RWPE1 (cell line): ENCODE measurements around the gene PROSER3.

ENCODE experiments used
- CTCF ChIA-PET: fragments of 350-600 bp; sonication (Branson Sonifier 250); formaldehyde crosslinking; extraction: SDS; loops from one replicate; lab custom pipeline; 2021; lab: Yijun Ruan, JAX
- POLR2A ChIA-PET: fragments of 400-600 bp; formaldehyde crosslinking; extraction: SDS; loops from one replicate; lab custom pipeline; 2020; ENCODE audit warnings: antibody characterized with exemption; ENCODE audit not compliant: low non-redundant PET; lab: Yijun Ruan, JAX
- DNase-seq: peaks from one replicate; pipeline ENCODE4 v3.0.0; 2012; ENCODE audit warnings: low spot score
- H3K27ac ChIP-seq: fragments of 450-650 bp; 2 replicates; pipeline ENCODE4 v1.5.1; 2017
- CTCF ChIP-seq: fragments of 450-650 bp; conservative IDR thresholded peaks from 2 replicates; pipeline ENCODE4 v1.5.1; 2017; ENCODE audit warnings: low read depth, mild to moderate bottlenecking

Gene PROSER3

GRCh38 chr19:35751839-35752745 is 5.9 kb upstream of the PROSER3 start:
- H3K27ac ChIP-seq = no peak overlapping the region; the same call in 1 of the 2 replicates
- ChIA-PET CTCF (interaction anchor here (0.7 kb wide), 1 partner anchor 18 kb away, joined by 6 read pairs; no protein-coding TSS in a partner anchor), POLR2A (interaction anchor here (1.1 kb wide), 1 partner anchor 11 kb away, joined by 3 read pairs; no protein-coding TSS in a partner anchor)
- TF ChIP-seq CTCF = no peak
- no peak for DNase-seq

- TF ChIP-seq CTCF = no peak
- POLR2A ChIA-PET = no interaction called here
- no peak for DNase-seq
- CTCF ChIA-PET = interaction anchor here (0.6 to 0.7 kb wide), 2 partner anchors 11 to 19 kb away, joined by 4 to 6 read pairs; no protein-coding TSS in a partner anchor
- H3K27ac ChIP-seq = peak overlapping the region; percentile 98; the same call in 1 of the 2 replicates
Measured at GRCh38 chr19:35752746-35753350, 5.1 kb upstream of the PROSER3 start.

- H3K27ac ChIP-seq = peak overlapping the region; percentile 98
- DNase-seq = no peak
- ChIA-PET POLR2A (no interaction called here), CTCF (no interaction called here)
- TF ChIP-seq CTCF = no peak
Measured at GRCh38 chr19:35753634-35754369, 4.2 kb upstream of the PROSER3 start.

GRCh38 chr19:35754370-35755130 is 3.4 kb upstream of the PROSER3 start:
- ChIA-PET POLR2A (no interaction called here), CTCF (no interaction called here)
- peak overlapping the region; percentile 98 for H3K27ac ChIP-seq
- no peak for DNase-seq
- TF ChIP-seq CTCF = no peak

- POLR2A ChIA-PET = no interaction called here
- no peak for TF ChIP-seq CTCF
- CTCF ChIA-PET = no interaction called here
- no peak for DNase-seq
- peak overlapping the region; percentile 98 for H3K27ac ChIP-seq
Measured at GRCh38 chr19:35755131-35755549, 2.8 kb upstream of the PROSER3 start.
